ENCODE data around the gene DUSP28. TPM values are rescaled to one million over a fixed set of nuclear protein-coding genes. Genes with fewer than 3 reads are reported as not detected.
A peak's percentile ranks its signal among the peaks of the same experiment; 100 is the strongest.

The DUSP28 gene
- total and polyA plus RNA-seq, 10 of the 15 experiments (the other 5 are each of a cell fraction or from before 2014, with no cell fraction given): 2.5 to 12.5 (median 6.4) TPM

DNA sequence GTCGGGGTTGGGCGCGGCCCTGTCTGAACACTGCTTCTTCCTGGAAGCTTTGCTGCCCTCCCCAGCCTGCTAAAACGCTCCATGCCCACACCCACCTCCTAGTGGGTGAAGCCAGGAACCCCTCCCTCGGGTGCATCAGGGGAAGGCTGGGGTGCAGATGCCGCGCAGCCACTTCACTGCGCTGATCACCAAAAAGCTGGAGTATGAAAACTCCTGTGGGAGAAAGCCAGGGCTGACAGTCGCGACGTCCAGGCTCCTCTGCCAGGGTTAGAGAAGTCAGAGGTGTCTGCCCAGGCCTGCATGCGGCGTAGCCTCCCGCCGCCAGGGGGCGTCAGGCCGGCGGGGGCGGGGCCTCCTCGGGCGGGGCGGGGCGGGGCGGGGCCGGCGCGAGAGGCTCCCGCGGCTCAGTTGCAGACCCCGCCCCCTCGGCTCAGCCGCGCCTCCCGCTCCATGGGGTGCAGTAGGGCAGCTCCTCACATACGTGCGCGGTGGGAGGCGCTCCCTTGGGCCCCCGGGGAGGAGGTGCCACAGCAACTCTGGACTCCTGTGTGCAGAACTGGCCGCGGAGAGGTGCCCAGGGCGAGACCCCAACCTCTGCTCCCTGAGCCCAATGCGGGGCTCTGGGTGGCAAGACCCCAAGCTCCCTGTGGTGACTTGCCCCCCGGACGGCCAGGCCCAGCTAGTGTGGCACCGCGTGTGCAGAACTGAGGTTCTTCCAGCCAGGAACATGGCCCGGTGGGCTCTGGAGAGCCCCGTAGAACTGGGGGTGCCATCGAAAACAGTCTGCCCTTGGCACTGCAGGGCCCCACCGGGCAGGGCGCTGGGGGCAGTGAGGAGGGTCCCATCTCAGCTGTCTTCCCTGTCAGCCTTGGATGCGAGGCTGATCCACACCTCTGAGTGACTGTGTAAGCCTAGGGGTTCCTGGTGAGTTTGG, 6.3 kb downstream of the DUSP28 start:
- 7% methylated on average over 43 of the region's 53 CpGs for WGBS (ENCODE audit: insufficient coverage, insufficient replicate concordance, low lambda C conversion rate, missing lambda C conversion rate)
- peaks cover 0 to 5% of the 10 kb centered on the region in 2 experiments; a peak in 2 of 4 replicates for H3K36me3 ChIP-seq (ENCODE audit: control insufficient read depth in 2 of 2, insufficient read depth in 2 of 2, low read length in 1 of 2)
- H3K4me1 ChIP-seq (ENCODE audit: control insufficient read depth, insufficient read depth, low read length): peaks cover 51% of the 10 kb centered on the region
- ChIA-PET POLR2A (interaction anchor here (0.6 to 7.8 kb wide), 8 partner anchors 9 to 583 kb away, joined by 3 to 233 read pairs (median 4); partner anchors contain the start of genes ANKMY1, CAPN10 and PASK), SMC1A (ENCODE audit: uncharacterized antibody, unreplicated experiment) (interaction anchor here (1.4 to 12.1 kb wide), 4 partner anchors 14 to 55 kb away, joined by 3 to 124 read pairs (median 28); partner anchors contain the start of gene CAPN10), CTCF (interaction anchor here (0.9 to 7.8 kb wide), 8 partner anchors 9 to 102 kb away, joined by 3 to 196 read pairs (median 10); partner anchors contain the start of genes ANKMY1, CAPN10 and GPR35), RAD21 (ENCODE audit: unreplicated experiment) (interaction anchor here (1.1 to 11.7 kb wide), 6 partner anchors 10 to 117 kb away, joined by 3 to 206 read pairs (median 5); partner anchors contain the start of gene CAPN10)
- DNase-seq (ENCODE audit: low read depth, low spot score): peak; percentile 57
- peak overlapping the region; percentile 100 for H3K4me2 ChIP-seq (ENCODE audit: control insufficient read depth, insufficient read depth)
- peak overlapping the region; percentile 97 for H3K27ac ChIP-seq (ENCODE audit: control insufficient read depth, insufficient read depth)
- peak overlapping the region; percentile 40 for H2AFZ ChIP-seq (ENCODE audit: control insufficient read depth, low read depth, low read length)
- intact Hi-C loops (cut with micrococcal nuclease; ENCODE audit: unreplicated experiment): loop anchor here (1.0 to 5.0 kb wide), 2 partner anchors 18 to 54 kb away; no protein-coding TSS in a partner anchor
- peak overlapping the region; percentile 90 for H3K9ac ChIP-seq (ENCODE audit: control insufficient read depth, insufficient read depth, low read length)
- H3K27me3 ChIP-seq (replicated peaks in 1 of 2; ENCODE audit: control insufficient read depth in 2 of 2, insufficient read depth in 2 of 2, low read length in 1 of 2): no peaks in the 10 kb centered on the region
- H3K4me3 ChIP-seq: peak overlapping the region; percentile 77
- H3K79me2 ChIP-seq (ENCODE audit: control insufficient read depth, insufficient read depth, low read length): peaks cover 45% of the 10 kb centered on the region
- H3K9me3 ChIP-seq (replicated peaks; ENCODE audit: control insufficient read depth, insufficient read depth, low read length): no peaks in the 10 kb centered on the region
- ATAC-seq: peak; percentile 80
- H4K20me1 ChIP-seq (ENCODE audit: control insufficient read depth, insufficient read depth): no peaks in the 10 kb centered on the region
- in situ Hi-C loops (cut with MboI): no loop called here
- BruUV-seq (replicated peaks): no TSS peak
- no peak for FAIRE-seq
- TF ChIP-seq LARP7 (IDR thresholded peaks at IDR 0.05): peak; percentile 23; the same call in 1 of the 2 replicates
- TF ChIP-seq SIN3A (IDR thresholded peaks at IDR 0.05; ENCODE audit: low read depth, low read length): 0 out of 2 replicates have a peak, but pooled peaks have one; percentile 39
- TF ChIP-seq EP300 (IDR thresholded peaks at IDR 0.05; ENCODE audit: borderline replicate concordance in 1 of 2, control insufficient read depth in 1 of 2, low read depth in 2 of 2, low read length in 2 of 2): no peak
- TF ChIP-seq, protein P1, sequence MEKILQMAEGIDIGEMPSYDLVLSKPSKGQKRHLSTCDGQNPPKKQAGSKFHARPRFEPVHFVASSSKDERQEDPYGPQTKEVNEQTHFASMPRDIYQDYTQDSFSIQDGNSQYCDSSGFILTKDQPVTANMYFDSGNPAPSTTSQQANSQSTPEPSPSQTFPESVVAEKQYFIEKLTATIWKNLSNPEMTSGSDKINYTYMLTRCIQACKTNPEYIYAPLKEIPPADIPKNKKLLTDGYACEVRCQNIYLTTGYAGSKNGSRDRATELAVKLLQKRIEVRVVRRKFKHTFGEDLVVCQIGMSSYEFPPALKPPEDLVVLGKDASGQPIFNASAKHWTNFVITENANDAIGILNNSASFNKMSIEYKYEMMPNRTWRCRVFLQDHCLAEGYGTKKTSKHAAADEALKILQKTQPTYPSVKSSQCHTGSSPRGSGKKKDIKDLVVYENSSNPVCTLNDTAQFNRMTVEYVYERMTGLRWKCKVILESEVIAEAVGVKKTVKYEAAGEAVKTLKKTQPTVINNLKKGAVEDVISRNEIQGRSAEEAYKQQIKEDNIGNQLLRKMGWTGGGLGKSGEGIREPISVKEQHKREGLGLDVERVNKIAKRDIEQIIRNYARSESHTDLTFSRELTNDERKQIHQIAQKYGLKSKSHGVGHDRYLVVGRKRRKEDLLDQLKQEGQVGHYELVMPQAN (conservative IDR thresholded peaks at IDR 0.05): no peak; the same call in 1 of the 2 replicates
- TF ChIP-seq BCL11A (IDR thresholded peaks at IDR 0.05; ENCODE audit: low read depth, low read length): no peak
- TF ChIP-seq, protein P2, sequence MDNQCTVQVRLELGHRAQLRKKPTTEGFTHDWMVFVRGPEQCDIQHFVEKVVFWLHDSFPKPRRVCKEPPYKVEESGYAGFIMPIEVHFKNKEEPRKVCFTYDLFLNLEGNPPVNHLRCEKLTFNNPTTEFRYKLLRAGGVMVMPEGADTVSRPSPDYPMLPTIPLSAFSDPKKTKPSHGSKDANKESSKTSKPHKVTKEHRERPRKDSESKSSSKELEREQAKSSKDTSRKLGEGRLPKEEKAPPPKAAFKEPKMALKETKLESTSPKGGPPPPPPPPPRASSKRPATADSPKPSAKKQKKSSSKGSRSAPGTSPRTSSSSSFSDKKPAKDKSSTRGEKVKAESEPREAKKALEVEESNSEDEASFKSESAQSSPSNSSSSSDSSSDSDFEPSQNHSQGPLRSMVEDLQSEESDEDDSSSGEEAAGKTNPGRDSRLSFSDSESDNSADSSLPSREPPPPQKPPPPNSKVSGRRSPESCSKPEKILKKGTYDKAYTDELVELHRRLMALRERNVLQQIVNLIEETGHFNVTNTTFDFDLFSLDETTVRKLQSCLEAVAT (IDR thresholded peaks at IDR 0.05): 0 out of 2 replicates have a peak, but pooled peaks have one; percentile 9
- TF ChIP-seq KDM1A (IDR thresholded peaks at IDR 0.05; ENCODE audit: borderline replicate concordance): no peak
- no peak for TF ChIP-seq ASH2L (IDR thresholded peaks at IDR 0.05; ENCODE audit: borderline replicate concordance, low read depth)
- TF ChIP-seq SMARCA5 (IDR thresholded peaks at IDR 0.05): peak; percentile 23; the same call in 1 of the 2 replicates
- no peak for TF ChIP-seq RCOR1 (conservative IDR thresholded peaks at IDR 0.05; ENCODE audit: low read depth, low read length)
- TF ChIP-seq ZNF207 (IDR thresholded peaks at IDR 0.05; ENCODE audit: borderline replicate concordance): 0 out of 2 replicates have a peak, but pooled peaks have one; percentile 26
- TF ChIP-seq YY1 (IDR thresholded peaks at IDR 0.05; ENCODE audit: low read depth, low read length): peak; percentile 60
- no peak for TF ChIP-seq NFIC (IDR thresholded peaks at IDR 0.05; ENCODE audit: low read depth, low read length)
- TF ChIP-seq NR2F1 (conservative IDR thresholded peaks at IDR 0.05): peak; percentile 31; the same call in 1 of the 2 replicates
- no peak for TF ChIP-seq ZNF274 (IDR thresholded peaks at IDR 0.05; ENCODE audit: insufficient read depth, insufficient read length)
- TF ChIP-seq TAF1 (IDR thresholded peaks at IDR 0.05; ENCODE audit: borderline replicate concordance, low read depth, low read length): peak; percentile 35; the same call in 1 of the 2 replicates
- no peak for TF ChIP-seq CBX5 (IDR thresholded peaks at IDR 0.05; ENCODE audit: low read depth)
- TF ChIP-seq GATAD2B (conservative IDR thresholded peaks at IDR 0.05; ENCODE audit: low read depth): 0 out of 2 replicates have a peak, but pooled peaks have one; percentile 30
- TF ChIP-seq NRF1 (conservative IDR thresholded peaks at IDR 0.05; ENCODE audit: low read depth, low read length): no peak
- no peak for TF ChIP-seq TCF7 (IDR thresholded peaks at IDR 0.05; ENCODE audit: borderline replicate concordance)
